Measurements from ENCODE around the gene CCRL2.
"Not testable (repeated sequence)": the region's sequence is repeated elsewhere in the genome, so short reads cannot be mapped to it uniquely, and the experiment has no call there.

- not testable (repeated sequence) for TF ChIP-seq CTCF (conservative IDR thresholded peaks at IDR 0.05 in 1 of 2, IDR thresholded peaks at IDR 0.05 in 1 of 2; ENCODE audit: low read depth in 1 of 2, low read length in 2 of 2); EZH2 (IDR thresholded peaks at IDR 0.05; ENCODE audit: low read length, missing control alignments)
Measured at GRCh38 chr3:46426476-46426875, 19.4 kb downstream of the CCRL2 start.
